Activated naive CD8-positive, alpha-beta T cell (primary cell): ENCODE results near the gene NOTCH1.

ENCODE experiments used
- H3K27ac Mint-ChIP-seq: one replicate; pipeline ENCODE4 v1.8.0; 2021; ENCODE audit warnings: mixed read lengths
- H3K27me3 Mint-ChIP-seq: one replicate; pipeline ENCODE4 v1.8.0; 2021; ENCODE audit warnings: mixed read lengths
- H3K36me3 Mint-ChIP-seq: one replicate; pipeline ENCODE4 v1.8.0; 2021; ENCODE audit warnings: mixed read lengths
- H3K4me1 Mint-ChIP-seq: one replicate; pipeline ENCODE4 v1.8.0; 2021; ENCODE audit warnings: low read depth, mixed read lengths
- H3K4me3 Mint-ChIP-seq: one replicate; pipeline ENCODE4 v1.8.0; 2021; ENCODE audit warnings: mild to moderate bottlenecking, mixed read lengths
- H3K9me3 Mint-ChIP-seq: one replicate; pipeline ENCODE4 v1.8.0; 2021; ENCODE audit warnings: low read depth, mixed read lengths

NOTCH1 gene

GRCh38 chr9:136493567-136493971 lies 52.3 kb downstream of the NOTCH1 start:
- Mint-ChIP-seq H3K9me3 (no peaks in the 10 kb centered on the region), H3K36me3 (no peaks in the 10 kb centered on the region), H3K4me3 (no peak overlapping the region), H3K4me1 (no peaks in the 10 kb centered on the region), H3K27me3 (no peaks in the 10 kb centered on the region), H3K27ac (no peak overlapping the region)

DNA sequence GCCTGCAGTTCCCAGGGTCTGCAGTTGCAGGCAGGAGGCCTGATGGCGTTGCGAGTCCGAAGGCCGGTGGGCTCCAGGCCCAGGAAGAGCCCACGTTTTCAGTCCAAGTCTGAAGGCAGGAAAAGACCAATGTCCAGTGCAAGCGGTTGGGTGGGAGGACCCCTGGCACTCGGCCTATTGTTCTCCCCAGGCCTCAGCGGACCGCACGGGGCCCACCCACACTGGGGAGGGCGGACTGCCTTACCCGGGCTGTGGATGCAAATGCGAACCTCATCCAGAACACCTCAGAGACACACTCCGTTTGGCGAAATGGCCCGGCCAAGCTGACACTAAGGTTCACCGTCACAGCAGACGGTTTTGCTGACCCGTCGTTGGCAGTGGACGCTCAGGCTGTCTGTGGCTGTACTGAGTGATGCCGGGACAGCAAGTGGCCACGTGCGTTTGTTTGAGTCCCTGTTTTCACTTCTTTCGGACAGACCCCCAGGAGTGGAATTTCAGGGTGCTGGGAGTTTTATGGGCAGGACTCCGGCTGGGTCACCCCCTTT lies 52.8 kb downstream of the NOTCH1 start:
- Mint-ChIP-seq H3K36me3 (no peaks in the 10 kb centered on the region), H3K4me3 (no peak overlapping the region), H3K27me3 (no peaks in the 10 kb centered on the region), H3K27ac (no peak overlapping the region), H3K4me1 (no peaks in the 10 kb centered on the region), H3K9me3 (no peaks in the 10 kb centered on the region)

DNA sequence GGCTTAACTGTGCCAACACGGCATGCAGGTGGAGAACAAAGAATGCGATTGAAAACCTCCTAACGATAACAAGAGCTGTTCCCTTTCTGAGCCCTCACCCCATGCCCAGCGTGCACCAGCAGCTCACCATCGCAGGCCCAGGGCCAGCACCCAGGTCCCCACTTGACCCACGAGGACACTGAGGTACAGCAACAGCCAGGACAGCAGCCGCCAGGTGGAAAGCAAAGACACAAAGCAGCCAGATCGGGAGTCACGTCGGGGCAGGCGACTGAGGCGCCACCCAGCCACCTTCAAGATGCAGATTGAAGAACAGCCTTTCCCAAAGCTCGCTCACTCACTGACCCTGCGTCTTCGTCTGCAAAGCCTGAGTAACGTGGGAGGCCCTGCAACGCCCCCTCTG lies 56.1 kb downstream of the NOTCH1 start:
- H3K9me3 Mint-ChIP-seq = no peaks in the 10 kb centered on the region
- no peak overlapping the region for H3K27ac Mint-ChIP-seq

GRCh38 chr9:136488247-136489214 lies 57.3 kb downstream of the NOTCH1 start:
- Mint-ChIP-seq H3K4me3 (no peak overlapping the region), H3K27ac (no peak overlapping the region), H3K36me3 (no peaks in the 10 kb centered on the region), H3K9me3 (no peaks in the 10 kb centered on the region), H3K4me1 (peaks cover 6% of the 10 kb centered on the region), H3K27me3 (no peaks in the 10 kb centered on the region)

More for the DNA sequence above, 56.1 kb downstream of the NOTCH1 start:
- Mint-ChIP-seq H3K4me3 (no peak overlapping the region), H3K4me1 (peaks cover 4% of the 10 kb centered on the region), H3K27me3 (no peaks in the 10 kb centered on the region), H3K36me3 (no peaks in the 10 kb centered on the region)

GRCh38 chr9:136487672-136488071 lies 58.2 kb downstream of the NOTCH1 start:
- Mint-ChIP-seq H3K27me3 (no peaks in the 10 kb centered on the region), H3K9me3 (no peaks in the 10 kb centered on the region), H3K4me1 (peaks cover 6% of the 10 kb centered on the region), H3K36me3 (no peaks in the 10 kb centered on the region), H3K27ac (no peak overlapping the region), H3K4me3 (no peak overlapping the region)

- no peak overlapping the region for H3K27ac Mint-ChIP-seq
- H3K36me3 Mint-ChIP-seq = no peaks in the 10 kb centered on the region
Observed at GRCh38 chr9:136486823-136487620, 58.8 kb downstream of the NOTCH1 start.

DNA sequence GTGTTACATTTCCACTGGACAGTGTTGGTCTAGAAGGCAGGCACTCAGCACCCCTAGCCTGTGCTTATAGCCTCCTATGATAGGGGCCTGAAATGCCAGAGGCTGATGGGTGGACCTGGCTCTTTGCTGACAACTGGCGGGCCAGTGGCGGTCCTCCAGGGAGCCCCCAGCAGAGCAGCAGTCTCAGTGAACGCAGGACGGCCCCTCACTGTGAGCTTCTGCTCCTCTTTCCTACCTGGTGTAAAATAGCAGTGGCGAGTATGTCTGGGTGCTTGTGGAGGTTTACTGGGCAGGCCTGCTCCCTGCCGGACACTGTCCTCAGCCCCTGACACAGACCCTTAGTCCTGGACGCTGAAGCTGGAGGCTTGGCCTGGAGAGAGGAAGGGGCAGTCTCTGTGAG lies 59.7 kb downstream of the NOTCH1 start:
- Mint-ChIP-seq H3K36me3 (no peaks in the 10 kb centered on the region), H3K27me3 (no peaks in the 10 kb centered on the region), H3K9me3 (no peaks in the 10 kb centered on the region), H3K27ac (no peak overlapping the region), H3K4me3 (no peak overlapping the region), H3K4me1 (peaks cover 19% of the 10 kb centered on the region)

More at GRCh38 chr9:136486823-136487620, 58.8 kb downstream of the NOTCH1 start:
- peaks cover 10% of the 10 kb centered on the region for H3K4me1 Mint-ChIP-seq
- H3K9me3 Mint-ChIP-seq = no peaks in the 10 kb centered on the region
- no peak overlapping the region for H3K4me3 Mint-ChIP-seq
- no peaks in the 10 kb centered on the region for H3K27me3 Mint-ChIP-seq

DNA sequence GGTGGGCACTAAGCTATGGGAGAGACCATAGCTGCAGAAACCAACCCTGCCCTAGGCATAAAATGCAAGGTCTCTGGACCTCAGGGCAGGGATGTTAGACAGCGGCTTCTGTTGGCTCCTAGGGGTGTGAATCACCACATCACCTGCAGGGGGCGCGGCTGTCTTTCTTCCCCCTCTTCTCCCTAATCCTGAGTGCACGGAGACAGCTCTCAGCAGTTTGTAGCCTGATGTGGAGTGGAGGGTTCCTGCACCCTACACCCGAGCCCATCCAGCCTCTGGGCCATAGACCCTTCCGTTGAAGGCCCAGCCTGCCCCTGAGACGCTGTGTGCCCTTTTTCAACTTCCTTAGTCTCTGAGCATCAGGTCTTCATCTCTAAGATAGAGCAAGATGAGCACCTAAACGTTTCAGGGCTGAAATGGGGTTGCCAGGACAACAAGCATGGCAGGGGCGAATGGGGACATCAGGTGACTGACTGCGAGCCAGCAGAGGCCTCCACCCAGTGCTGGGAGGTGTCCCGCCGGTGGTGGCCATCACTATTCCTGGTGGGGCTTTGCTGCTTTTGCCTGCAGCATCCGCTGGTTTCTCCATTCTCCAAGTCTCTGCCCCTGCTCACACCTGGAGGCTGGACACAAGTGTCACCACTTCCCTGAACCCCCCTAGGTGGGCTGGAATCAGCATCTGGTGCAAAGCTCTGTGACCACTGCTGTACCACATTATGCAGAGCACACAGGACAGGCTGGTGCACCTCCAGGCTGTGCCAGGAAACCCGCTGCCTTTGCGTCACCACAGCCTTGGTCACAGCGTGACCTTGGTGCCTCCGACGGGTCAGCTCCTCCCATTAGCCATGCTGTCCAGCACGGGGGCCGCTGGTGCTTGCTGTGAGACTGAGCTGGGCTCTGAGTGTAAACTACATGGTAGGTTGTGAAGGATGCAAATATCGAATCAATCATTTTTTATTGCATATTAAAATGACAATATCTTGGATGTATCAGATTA lies 60.5 kb downstream of the NOTCH1 start:
- Mint-ChIP-seq H3K36me3 (no peaks in the 10 kb centered on the region), H3K27me3 (no peaks in the 10 kb centered on the region), H3K4me1 (peaks cover 22% of the 10 kb centered on the region), H3K4me3 (peak overlapping the region; percentile 71), H3K27ac (peak overlapping the region; percentile 54), H3K9me3 (no peaks in the 10 kb centered on the region)

DNA sequence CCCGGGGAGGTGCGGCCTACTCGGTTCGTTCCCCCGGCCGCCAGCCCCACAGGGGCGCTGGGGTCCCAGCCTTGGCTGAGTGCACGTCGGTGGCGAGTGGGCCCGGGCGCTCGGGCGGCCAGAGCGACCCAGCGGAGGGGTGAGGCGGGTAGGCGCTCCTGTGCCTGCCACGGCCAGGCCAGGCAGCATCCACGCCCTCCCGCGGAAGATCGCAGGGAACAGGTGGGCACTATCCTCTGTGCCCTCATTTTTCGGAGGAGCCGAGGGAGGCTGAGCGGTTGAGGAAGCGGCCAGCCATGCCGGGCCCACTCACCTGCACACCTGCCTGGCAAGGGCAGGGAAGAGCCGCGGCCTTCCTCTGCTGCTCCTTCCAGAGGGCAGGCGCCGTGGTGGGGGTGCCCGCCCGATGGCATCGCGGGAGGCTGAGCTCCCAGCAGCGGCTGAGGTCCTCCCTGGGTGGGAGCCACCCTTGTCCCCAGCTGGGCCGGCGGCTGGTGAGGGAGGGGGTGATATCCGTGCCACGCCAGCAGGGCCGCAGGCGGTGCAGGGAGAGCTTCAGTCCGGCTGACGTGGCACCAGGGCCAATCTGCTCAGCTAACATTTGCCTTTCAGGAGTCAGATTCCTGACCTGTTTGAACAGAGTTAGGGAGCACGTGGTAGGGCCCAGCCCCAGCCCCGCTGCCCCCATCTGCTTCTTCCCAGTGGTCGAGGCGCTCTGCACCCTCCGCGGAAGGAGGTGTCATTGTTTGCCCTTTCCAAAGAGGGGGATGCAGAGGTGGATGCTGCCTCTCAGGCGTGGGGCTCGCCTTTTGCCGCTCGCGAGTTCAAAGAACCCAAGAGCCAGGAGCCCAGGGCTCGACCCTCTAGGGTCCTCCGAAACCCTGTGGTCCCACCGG lies 61.4 kb downstream of the NOTCH1 start:
- Mint-ChIP-seq H3K4me3 (peak overlapping the region; percentile 71), H3K4me1 (peaks cover 28% of the 10 kb centered on the region), H3K27me3 (no peaks in the 10 kb centered on the region), H3K36me3 (no peaks in the 10 kb centered on the region), H3K27ac (peak overlapping the region; percentile 54), H3K9me3 (no peaks in the 10 kb centered on the region)

DNA sequence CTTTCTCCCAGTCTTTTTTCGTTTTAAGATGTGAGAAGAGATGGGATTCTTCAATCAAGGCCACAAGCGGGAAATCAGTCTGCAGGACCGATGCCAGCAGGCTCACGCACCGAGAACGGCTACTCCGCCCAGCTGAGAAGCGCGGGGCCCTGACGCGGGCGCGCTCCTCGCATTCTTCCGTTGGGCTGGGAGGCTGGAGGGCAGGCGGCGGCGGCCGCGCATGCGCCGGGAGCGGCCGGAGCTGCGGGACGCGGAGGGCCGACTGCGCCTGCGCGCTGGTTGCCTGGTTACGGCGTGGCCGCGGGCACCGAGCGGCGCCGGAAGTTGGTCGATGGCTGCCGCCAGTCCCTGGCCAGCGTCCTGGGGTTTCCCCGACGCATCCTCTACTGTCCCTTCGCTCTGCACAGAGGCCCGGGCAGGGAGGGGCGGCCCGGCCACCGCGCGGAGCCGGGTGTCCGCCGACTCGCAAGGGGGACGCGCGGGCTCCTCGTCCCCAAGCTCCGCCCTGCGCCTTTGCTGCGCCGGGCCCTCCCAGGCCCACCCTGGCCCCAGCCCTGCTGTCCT lies 62.2 kb downstream of the NOTCH1 start:
- no peaks in the 10 kb centered on the region for H3K36me3 Mint-ChIP-seq
- peaks cover 32% of the 10 kb centered on the region for H3K4me1 Mint-ChIP-seq
- H3K4me3 Mint-ChIP-seq = peak overlapping the region; percentile 96
- no peaks in the 10 kb centered on the region for H3K27me3 Mint-ChIP-seq
- peak overlapping the region; percentile 90 for H3K27ac Mint-ChIP-seq
- no peaks in the 10 kb centered on the region for H3K9me3 Mint-ChIP-seq

- H3K9me3 Mint-ChIP-seq = no peaks in the 10 kb centered on the region
- H3K4me1 Mint-ChIP-seq = peaks cover 35% of the 10 kb centered on the region
- no peaks in the 10 kb centered on the region for H3K36me3 Mint-ChIP-seq
- H3K4me3 Mint-ChIP-seq = peak within 1 kb of the TSS; percentile 96
- no peaks in the 10 kb centered on the region for H3K27me3 Mint-ChIP-seq
- peak within 1 kb of the TSS; percentile 95 for H3K27ac Mint-ChIP-seq
Observed at GRCh38 chr9:136482793-136483588, 62.9 kb downstream of the NOTCH1 start, which contains the start of gene SEC16A. Gene SEC16A (minus strand): TSS chr9:136483040. CDS start chr9:136477615, 5,425 bp downstream.

DNA sequence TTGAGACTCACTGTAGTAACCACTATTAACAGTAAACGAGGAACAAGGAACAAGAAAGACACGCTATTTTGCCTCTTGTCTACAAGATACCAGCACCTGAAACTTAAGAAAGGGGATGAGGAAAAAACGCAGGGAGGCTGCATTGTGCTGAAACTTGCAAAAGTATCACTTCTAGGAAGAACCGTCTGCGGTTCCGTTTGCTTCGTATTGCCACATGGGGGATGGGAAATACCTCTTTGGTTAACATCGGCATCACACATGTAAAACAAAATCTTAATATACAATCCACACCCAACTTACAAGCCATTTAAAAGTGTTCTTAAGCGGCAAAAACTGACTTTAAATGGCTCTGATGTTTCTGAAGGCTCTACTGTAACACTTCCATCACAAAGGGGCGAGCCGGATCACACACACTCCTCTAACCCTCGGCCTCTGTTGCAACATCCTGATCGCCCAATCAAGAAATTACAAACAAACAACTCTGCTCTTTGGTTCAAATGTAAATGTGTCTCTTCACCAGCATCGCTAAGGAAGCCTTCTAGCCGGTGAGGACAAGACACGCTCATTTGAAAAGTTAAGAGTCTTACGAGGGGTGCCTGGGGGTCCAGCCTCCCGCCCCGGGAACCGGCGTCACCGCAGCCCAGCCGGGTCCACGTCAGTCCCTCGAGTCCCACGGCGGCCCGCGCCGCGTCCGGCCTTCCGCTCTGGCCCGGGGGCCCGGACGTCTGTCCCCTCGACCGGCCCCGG lies 63.6 kb downstream of the NOTCH1 start:
- Mint-ChIP-seq H3K27me3 (no peaks in the 10 kb centered on the region), H3K4me1 (peaks cover 38% of the 10 kb centered on the region)

More for the DNA sequence above, 63.6 kb downstream of the NOTCH1 start:
- Mint-ChIP-seq H3K9me3 (no peaks in the 10 kb centered on the region), H3K36me3 (no peaks in the 10 kb centered on the region), H3K27ac (peak overlapping the region; percentile 83), H3K4me3 (peak overlapping the region; percentile 90)
